HG03469 (cell line): ENCODE data around the gene RAB11FIP3.
"Not testable (repeated sequence)": the region's sequence is repeated elsewhere in the genome, so short reads cannot be mapped to it uniquely, and the experiment has no call there.

Experiments used
- ATAC-seq: cut with Tn5 transposase; IDR thresholded peaks from one replicate; pipeline ENCODE4 v1.9.1; 2021; ENCODE audit warnings: mild to moderate bottlenecking, moderate library complexity, moderate number of reproducible peaks; ENCODE audit not compliant: unreplicated experiment

RAB11FIP3 gene, protein sequence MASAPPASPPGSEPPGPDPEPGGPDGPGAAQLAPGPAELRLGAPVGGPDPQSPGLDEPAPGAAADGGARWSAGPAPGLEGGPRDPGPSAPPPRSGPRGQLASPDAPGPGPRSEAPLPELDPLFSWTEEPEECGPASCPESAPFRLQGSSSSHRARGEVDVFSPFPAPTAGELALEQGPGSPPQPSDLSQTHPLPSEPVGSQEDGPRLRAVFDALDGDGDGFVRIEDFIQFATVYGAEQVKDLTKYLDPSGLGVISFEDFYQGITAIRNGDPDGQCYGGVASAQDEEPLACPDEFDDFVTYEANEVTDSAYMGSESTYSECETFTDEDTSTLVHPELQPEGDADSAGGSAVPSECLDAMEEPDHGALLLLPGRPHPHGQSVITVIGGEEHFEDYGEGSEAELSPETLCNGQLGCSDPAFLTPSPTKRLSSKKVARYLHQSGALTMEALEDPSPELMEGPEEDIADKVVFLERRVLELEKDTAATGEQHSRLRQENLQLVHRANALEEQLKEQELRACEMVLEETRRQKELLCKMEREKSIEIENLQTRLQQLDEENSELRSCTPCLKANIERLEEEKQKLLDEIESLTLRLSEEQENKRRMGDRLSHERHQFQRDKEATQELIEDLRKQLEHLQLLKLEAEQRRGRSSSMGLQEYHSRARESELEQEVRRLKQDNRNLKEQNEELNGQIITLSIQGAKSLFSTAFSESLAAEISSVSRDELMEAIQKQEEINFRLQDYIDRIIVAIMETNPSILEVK

GRCh38 chr16:425082-425718 lies at the start of gene RAB11FIP3:
TSS of gene RAB11FIP3 (plus strand) at chr16:425649. CDS start at chr16:426007, 358 bp downstream.
- ATAC-seq = peak; percentile 53

DNA sequence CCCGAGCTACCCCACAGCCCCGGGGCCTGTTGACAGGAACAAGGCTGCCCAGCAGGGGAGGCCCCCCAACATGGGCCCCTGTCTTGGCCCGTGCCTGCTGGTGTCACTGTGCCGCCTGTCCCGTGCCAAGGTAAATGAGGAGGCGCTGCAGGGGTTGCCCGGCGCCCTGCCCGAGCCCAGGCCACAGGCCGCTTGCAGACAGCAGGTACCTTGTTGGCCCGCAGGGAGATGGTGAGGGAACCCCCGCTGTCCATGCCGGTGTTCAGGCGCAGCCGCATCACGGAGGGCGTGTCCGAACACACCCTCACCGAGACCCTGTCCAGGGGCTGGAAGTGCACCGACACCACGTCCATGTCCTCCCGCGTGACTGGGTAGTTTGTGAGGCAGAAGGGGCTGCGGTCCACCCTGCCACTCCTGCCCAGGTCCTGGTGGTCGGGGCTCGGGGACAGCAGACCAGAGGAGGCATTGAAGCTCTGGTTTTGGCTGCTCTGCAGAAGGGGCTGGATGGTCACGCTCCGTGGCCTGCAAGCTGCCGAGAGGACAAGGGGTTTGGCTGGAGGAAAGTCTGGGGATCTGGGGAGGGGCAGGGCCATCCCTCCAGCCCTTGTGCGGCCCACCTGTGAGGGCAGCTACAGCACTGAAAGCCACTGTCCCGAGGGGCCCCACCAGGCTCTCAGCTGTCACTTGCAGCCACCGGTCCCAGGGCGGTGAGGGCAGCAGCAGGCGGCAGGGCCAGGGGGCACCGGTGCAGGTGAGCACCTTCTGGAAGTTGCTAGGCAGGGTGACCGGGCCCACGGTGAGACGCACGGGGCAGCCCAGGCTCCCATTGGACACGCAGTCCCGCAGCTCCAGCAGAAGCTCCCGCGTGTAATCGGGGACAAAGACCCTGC lies 49.3 kb upstream of the RAB11FIP3 start:
- ATAC-seq = no peak

DNA sequence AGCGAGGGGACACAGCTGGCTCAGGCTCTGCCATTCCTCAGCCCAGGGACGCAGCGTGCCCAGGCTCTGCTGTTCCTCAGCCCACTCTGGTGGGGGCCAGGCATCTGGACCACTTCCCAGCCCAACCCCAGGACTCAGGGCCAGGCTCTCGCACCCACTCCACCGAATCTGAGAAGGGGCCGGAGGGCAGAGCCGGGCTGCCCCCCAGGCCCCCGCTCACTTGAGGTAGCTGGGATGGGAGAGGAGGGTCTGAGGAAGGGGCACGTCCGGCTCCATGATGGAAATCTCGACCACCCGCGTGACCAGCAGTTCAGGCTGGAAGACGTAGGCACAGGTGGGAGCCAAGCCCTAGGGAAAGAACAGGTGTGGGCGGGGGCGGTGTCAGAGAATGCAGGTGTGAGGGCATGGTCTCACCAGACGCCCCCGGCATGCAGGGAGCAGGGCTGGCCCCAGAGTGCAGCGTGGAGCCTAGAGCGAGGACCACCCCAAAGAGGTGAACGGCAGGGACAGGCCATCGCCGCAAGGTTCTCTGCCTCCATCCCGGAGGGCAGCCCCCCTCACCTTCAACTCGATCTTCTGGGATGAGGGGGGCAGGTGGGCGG lies 48.5 kb upstream of the RAB11FIP3 start:
- no peak for ATAC-seq

GRCh38 chr16:377419-377951 lies 48.0 kb upstream of the RAB11FIP3 start:
- ATAC-seq = no peak

GRCh38 chr16:378113-378820 lies 47.2 kb upstream of the RAB11FIP3 start:
- ATAC-seq = not testable (repeated sequence)

GRCh38 chr16:378821-379182 lies 46.6 kb upstream of the RAB11FIP3 start:
- ATAC-seq = no peak

GRCh38 chr16:379183-379960 lies 46.1 kb upstream of the RAB11FIP3 start:
- ATAC-seq = no peak

DNA sequence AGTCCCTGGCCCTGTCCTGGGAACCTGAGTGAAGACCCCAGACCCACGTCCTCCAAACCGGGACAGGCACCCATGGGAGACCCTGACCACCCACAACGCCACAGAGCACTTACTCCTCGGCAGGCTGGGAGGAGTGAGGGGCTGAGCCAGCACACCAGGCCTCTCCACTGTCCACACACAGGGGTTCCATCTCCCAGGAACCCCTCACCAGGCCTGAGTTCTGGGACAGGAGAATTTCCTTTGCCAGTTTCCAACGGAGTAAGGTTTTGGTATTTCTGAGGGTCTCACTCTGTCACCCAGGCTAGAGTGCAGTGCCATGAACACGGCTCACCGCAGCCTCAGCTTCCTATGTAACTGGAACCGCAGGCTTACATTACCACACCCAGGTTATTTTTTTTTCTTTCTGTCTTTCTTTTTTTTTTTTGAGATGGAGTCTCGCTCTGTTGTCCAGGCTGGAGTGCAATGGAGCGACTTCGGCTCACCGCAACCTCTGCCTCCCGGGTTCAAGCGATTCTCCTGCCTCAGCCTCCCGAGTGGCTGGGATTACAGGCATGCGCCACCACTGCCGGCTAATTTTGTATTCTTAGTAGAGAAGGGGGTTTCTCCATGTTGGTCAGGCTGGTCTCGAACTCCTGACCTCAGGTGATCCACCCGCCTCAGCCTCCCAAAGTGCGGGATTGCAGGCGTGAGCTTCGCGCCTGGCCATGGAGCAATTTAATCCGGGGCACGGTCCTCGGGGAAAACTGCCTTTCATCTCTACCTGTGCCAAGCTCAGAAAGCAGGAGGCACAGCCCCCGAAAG lies 45.3 kb upstream of the RAB11FIP3 start:
- ATAC-seq = no peak

DNA sequence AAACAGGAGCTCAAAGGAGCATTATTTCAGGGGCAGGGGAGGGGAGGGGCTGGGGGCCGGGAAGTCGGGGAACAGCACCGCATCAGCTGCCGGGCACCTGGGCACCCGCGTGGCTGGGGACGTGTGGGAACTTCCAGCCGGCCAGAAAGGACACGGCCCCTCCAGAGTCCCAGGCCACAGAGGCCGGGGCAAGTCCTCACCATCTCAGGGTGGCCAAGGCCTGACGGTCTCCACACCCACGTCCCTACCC lies 44.8 kb upstream of the RAB11FIP3 start:
- ATAC-seq = no peak

- no peak for ATAC-seq
Measured at GRCh38 chr16:381012-381788, 44.2 kb upstream of the RAB11FIP3 start.

- ATAC-seq = no peak
Measured at GRCh38 chr16:381789-382717, 43.4 kb upstream of the RAB11FIP3 start, which contains the start of gene PGAP6. TSS of gene PGAP6 (minus strand) at chr16:381978. CDS start at chr16:381821, 157 bp downstream.

DNA sequence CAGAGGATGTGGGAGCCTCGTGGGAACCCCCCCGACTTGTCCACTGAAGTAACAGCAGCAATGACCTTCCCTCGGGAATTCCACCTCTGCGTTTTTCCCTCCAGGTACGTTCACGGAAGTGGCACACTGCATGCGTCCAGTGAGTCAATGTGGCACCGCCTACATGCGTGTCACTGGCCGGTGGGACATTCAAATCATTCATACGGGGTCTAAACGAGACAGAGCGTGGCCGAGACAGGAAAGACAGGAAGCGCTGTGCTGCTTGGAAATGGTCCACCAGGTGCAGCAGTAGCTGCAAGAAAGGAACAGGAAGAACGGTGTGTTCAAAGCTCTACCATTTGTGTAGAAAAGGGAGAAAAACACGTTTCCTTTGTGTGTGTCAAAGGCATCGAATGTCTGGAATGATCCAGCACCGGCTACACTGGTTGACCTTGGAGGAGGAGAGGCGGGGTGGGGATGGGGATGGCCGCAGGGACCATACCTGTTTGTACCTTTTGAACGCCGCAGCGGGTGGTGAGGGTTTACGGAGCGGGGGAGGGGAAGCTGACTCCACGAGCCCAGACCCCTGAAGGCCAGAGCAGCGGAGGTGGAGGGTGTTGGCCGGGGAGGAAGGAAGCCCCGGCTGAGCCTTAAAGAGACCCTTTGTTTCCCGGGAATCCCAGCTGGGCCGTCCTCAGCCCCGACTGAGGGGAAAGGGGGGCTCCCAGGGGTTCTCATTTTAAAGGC lies 42.0 kb upstream of the RAB11FIP3 start:
- no peak for ATAC-seq

DNA sequence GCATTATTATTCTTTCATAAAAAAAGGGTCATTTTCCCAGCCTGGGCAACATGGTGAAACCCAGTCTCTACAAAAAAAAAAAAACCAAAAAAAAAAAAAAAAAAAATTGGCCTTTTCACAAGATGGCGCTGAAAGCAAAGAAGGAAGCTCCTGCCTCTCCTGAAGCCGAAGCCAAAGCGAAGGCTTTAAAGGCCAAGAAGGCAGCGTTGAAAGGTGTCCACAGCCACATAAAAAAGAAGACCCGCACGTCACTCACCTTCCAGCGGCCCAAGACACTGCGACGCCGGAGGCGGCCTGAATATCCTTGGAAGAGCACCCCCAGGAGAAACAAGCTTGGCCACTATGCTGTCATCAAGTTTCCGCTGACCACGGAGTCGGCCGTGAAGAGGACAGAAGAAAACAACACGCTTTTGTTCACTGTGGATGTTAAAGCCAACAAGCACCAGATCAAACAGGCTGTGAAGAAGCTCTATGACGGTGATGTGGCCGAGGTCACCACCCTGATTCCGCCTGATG lies 38.8 kb upstream of the RAB11FIP3 start:
- ATAC-seq = no peak

DNA sequence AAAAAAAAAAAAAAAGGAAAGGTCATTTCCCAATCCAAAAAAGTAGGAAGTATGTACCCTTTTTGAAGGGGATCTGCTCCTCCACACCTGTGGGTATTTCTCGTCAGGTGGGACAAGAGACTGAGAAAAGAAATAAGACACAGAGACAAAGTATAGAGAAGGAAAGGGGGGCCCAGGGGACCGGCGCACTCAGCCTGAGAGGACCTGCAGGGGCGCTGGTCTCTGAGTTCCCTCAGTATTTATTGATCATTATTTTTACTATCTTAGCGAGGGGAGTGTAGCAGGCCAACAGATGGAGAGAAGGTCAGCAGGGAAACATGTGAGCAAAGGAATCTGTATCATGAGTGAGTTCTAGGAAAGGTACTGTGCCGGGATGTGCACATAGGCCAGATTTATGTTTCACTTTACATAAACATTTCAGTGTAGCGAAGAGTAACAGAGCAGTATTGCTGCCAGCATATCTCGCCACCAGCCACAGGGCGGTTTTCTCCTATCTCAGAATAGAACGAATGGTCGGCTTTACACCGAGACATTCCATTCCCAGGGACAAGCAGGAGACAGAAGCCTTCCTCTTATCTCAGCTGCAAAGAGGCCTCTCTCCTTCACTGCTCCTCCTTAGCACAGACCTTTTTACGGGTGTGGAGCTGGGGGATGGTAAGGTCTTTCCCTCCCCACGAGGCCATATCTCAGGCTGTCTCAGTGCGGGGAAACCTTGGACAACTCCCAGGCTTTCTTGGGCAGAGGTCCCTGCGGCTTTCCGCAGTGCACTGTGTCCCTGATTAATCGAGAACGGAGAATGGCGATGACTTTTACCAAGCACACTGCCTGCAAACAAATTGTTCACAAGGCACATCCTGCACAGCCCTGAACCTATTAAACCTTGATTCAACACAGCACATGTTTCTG lies 37.4 kb upstream of the RAB11FIP3 start:
- ATAC-seq = not testable (repeated sequence)
